Stomach (tissue), 9 donors: ENCODE data around the gene JPH3. TPM values are rescaled to one million over a fixed set of nuclear protein-coding genes. Genes with fewer than 3 reads are reported as not detected.

Source experiments
- DNase-seq, 2 donors: peaks; one replicate each; pipeline versions ENCODE4 v3.0.0 to v3.0.0-alpha.2; 2013 to 2019
- H3K27ac ChIP-seq, 5 donors: fragments of 200-600 bp in 4 of 5; sonication (generic) in 4 of 5; one replicate each; pipeline ENCODE4 v1.5.1; 2013 to 2019; ENCODE audit warnings: mild to moderate bottlenecking in 1 of 5, moderate library complexity in 1 of 5
- H3K27me3 ChIP-seq, 3 donors: fragments of 200-600 bp; sonication (generic); one replicate each; pipeline ENCODE4 v1.5.1; 2017 to 2019; ENCODE audit warnings: mixed run types in 1 of 3
- H3K36me3 ChIP-seq, 4 donors: fragments of 200-600 bp; sonication (generic); 1 replicate in 3 of 4; 2 replicates in 1 of 4; pipeline ENCODE4 v1.5.1; 2016 to 2019
- H3K4me1 ChIP-seq, 4 donors: fragments of 200-600 bp; sonication (generic); one replicate each; pipeline ENCODE4 v1.5.1; 2016 to 2019
- H3K4me3 ChIP-seq, 4 donors: fragments of 200-600 bp; sonication (generic) in 3 of 4; one replicate each; pipeline ENCODE4 v1.5.1; 2016 to 2019; ENCODE audit warnings: mild to moderate bottlenecking in 1 of 4
- H3K9me3 ChIP-seq, 4 donors: fragments of 200-600 bp; sonication (generic); one replicate each; pipeline ENCODE4 v1.5.1; 2016 to 2019
- CTCF ChIP-seq, 7 experiments: fragments of 450-650 bp in 4 of 7; fragments of 200-600 bp in 3 of 7; sonication (generic) in 3 of 7; IDR thresholded peaks; one replicate each; pipeline ENCODE4 v1.5.1; 2016 to 2019; ENCODE audit warnings: antibody characterized with exemption in 7 of 7, control low read depth in 2 of 7, mild to moderate bottlenecking in 1 of 7
- EP300 ChIP-seq: sonication (generic); formaldehyde crosslinking; IDR thresholded peaks from one replicate; pipeline ENCODE4 v1.6.1; 2017; ENCODE audit warnings: antibody characterized with exemption
- POLR2A ChIP-seq, 4 donors: fragments of 450-650 bp; IDR thresholded peaks; one replicate each; pipeline ENCODE4 v1.6.1; 2016; ENCODE audit warnings: antibody characterized with exemption in 4 of 4, control low read depth in 2 of 4, mild to moderate bottlenecking in 1 of 4, moderate library complexity in 1 of 4
- POLR2AphosphoS5 ChIP-seq, 3 donors: sonication (generic); formaldehyde crosslinking; IDR thresholded peaks; one replicate each; pipeline ENCODE4 v1.6.1; 2016; ENCODE audit warnings: antibody characterized with exemption in 3 of 3
- WGBS, 5 donors: extraction: QIAGEN DNeasy Blood & Tissue Kit in 3 of 5; methylation state at CpG; one replicate each; pipeline versions ENCODE4 v1.1.5 to v1.1.7; 2013 to 2018; 5-methylcytosine and 5-hydroxymethylcytosine counted together
- intact Hi-C: fragments of 100-400 bp; cut with DNase I; formaldehyde crosslinking; loops from one replicate; pipeline ENCODE4 v1.15.1; 2023; ENCODE audit warnings: low total_unique reads
- polyA plus RNA-seq, 3 donors: library from polyadenylated mRNA; stranded (reverse); fragments of 200-250 nt; gene quantifications; one replicate each; pipeline ENCODE4 v1.2.3, GENCODE V29; 2013
- total RNA-seq, 5 donors: library from RNA; depleted of rRNA; stranded (reverse); fragments of >200 nt; gene quantifications; one replicate each; pipeline versions ENCODE4 v1.1.0 to v1.2.3, GENCODE V29; 2014 to 2016
- donor health status: healthy with polysubstance abuse.
- donor health status: Bipolar disorder and iron deficiency.
- donor health status: healthy.

Gene JPH3
- total and polyA plus RNA-seq, 8 donors, result 0.31 to 1.3 (median 0.66) TPM; not detected in 2

DNA sequence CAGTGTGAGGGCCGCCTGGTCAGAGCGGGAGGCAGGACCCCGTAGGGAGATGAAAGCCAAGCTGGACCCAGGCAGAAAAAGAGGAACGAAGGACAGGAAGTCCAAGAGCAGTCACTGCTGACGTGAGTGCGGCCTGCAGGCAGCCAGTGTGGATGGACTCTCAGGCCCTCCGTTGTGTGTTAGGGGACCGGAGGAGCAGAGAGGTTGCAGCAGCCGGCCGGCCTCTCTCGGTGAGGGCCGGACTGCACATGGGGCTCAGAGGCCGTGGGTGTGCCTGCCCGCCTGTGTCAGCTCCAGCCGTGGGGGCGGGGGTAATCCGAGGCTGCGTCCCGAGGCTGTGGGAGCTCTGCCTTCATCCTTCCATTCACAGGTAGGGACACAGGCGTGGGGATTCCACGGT, 67.4 kb downstream of the JPH3 start:
- 57 to 79% (median 76%) methylated on average over 6 to 21 of the region's 21 CpGs for WGBS, 5 donors
- H3K27me3 ChIP-seq, result peaks cover 0 to 48% (median 0%) of the 10 kb centered on the region in 3 donors
- intact Hi-C loops, result no loop called here
- H3K4me1 ChIP-seq, result no peaks in the 10 kb centered on the region
- no peak overlapping the region for H3K27ac ChIP-seq
- H3K9me3 ChIP-seq, result no peaks in the 10 kb centered on the region
- no peaks in the 10 kb centered on the region for H3K36me3 ChIP-seq
- no peak for TF ChIP-seq EP300
- no peak for DNase-seq
- no peak overlapping the region for H3K4me3 ChIP-seq

DNA sequence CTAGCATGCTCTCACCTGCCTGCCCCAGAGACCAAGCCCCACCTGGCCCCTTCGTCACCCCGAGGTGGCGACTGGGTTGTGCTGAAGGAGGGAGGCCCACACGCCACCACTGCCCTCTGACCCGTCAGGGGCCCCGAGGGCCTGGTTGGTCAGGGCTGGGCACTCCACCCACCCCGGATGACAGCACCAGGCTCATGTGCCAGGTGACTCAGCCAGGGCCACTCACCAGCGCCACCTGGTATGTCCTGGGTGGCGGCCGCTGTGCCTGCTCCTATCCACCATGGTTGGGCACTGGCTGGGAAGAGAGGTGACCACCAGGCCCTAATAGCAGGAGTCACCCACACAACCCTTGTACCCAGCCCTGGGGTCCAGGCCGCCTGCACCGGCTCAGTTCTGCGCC, 68.9 kb downstream of the JPH3 start:
- H3K9me3 ChIP-seq, result no peaks in the 10 kb centered on the region
- H3K4me1 ChIP-seq, result no peaks in the 10 kb centered on the region
- H3K36me3 ChIP-seq, result no peaks in the 10 kb centered on the region
- 77 to 88% (median 79%) methylated on average over 4 to 13 of the region's 13 CpGs for WGBS, 5 donors
- intact Hi-C loops, result no loop called here
- DNase-seq, result no peak
- H3K4me3 ChIP-seq, result no peak overlapping the region
- H3K27me3 ChIP-seq, result peaks cover 0 to 36% (median 0%) of the 10 kb centered on the region in 3 donors
- no peak overlapping the region for H3K27ac ChIP-seq
- TF ChIP-seq EP300, result no peak
- TF ChIP-seq POLR2AphosphoS5 (IDR thresholded peaks at IDR 0.05), result no peak
- no peak for TF ChIP-seq CTCF (IDR thresholded peaks at IDR 0.05)
- TF ChIP-seq POLR2A (IDR thresholded peaks at IDR 0.05), result no peak

DNA sequence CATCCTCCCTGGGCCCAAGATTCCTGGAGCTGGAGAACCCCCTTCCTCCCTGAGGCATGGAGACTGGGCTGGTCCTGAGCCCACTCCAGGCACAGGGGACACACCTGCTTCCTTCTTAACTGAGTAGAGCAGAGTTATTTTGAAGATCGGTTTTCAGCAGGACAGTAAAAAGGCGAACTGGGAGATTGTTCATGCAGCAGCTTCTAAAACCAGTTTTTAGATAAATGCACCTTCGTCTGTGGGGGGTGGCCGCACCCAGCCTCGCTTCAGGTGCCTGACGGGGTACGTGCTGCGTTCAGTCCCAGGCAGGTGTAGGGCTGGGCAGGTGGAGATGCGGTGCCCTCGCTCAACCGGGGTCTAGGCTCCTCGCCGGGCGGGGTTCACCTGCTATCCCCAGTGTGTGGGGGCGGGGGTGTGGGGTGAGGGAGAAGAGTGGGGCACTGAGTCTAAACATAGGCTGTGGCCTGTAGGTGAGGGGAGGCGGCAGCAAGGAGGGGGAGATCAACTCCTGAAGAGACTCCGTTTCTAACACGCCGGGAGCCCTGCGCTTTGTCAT, 69.5 kb downstream of the JPH3 start:
- 80 to 89% (median 86%) methylated on average over 17 to 20 of the region's 20 CpGs for WGBS, 5 donors
- intact Hi-C loops, result no loop called here
- peaks cover 0 to 31% (median 0%) of the 10 kb centered on the region in 3 donors for H3K27me3 ChIP-seq

GRCh38 chr16:87674419-87674818, 72.1 kb downstream of the JPH3 start:
- no peaks in the 10 kb centered on the region for H3K9me3 ChIP-seq
- no peak overlapping the region for H3K27ac ChIP-seq
- no peaks in the 10 kb centered on the region for H3K36me3 ChIP-seq
- intact Hi-C loops, result no loop called here
- 69 to 88% (median 86%) methylated on average over 5 of the region's 5 CpGs for WGBS, 5 donors
- peaks cover 0 to 15% (median 0%) of the 10 kb centered on the region in 3 donors for H3K27me3 ChIP-seq
- no peak for DNase-seq
- H3K4me1 ChIP-seq, result no peaks in the 10 kb centered on the region
- H3K4me3 ChIP-seq, result no peak overlapping the region
- TF ChIP-seq EP300 (no peak), POLR2AphosphoS5 (IDR thresholded peaks at IDR 0.05) (no peak), CTCF (IDR thresholded peaks at IDR 0.05) (no peak), POLR2A (IDR thresholded peaks at IDR 0.05) (no peak)

More for the DNA sequence above, 69.5 kb downstream of the JPH3 start:
- TF ChIP-seq POLR2AphosphoS5 (IDR thresholded peaks at IDR 0.05), result no peak
- TF ChIP-seq EP300, result no peak
- no peak for TF ChIP-seq POLR2A (IDR thresholded peaks at IDR 0.05)
- no peak for TF ChIP-seq CTCF (IDR thresholded peaks at IDR 0.05)
- Histone ChIP-seq H3K9me3 (no peaks in the 10 kb centered on the region), H3K27ac (no peak overlapping the region), H3K4me3 (no peak overlapping the region), H3K4me1 (no peaks in the 10 kb centered on the region), H3K36me3 (no peaks in the 10 kb centered on the region)
- DNase-seq, result no peak

GRCh38 chr16:87675111-87675719, 72.9 kb downstream of the JPH3 start:
- Histone ChIP-seq H3K9me3 (no peaks in the 10 kb centered on the region), H3K4me1 (no peaks in the 10 kb centered on the region), H3K27me3 (peaks cover 0 to 13% (median 0%) of the 10 kb centered on the region in 3 donors), H3K36me3 (no peaks in the 10 kb centered on the region), H3K27ac (no peak overlapping the region), H3K4me3 (no peak overlapping the region)
- TF ChIP-seq EP300 (no peak), POLR2A (IDR thresholded peaks at IDR 0.05) (no peak), CTCF (IDR thresholded peaks at IDR 0.05) (no peak), POLR2AphosphoS5 (IDR thresholded peaks at IDR 0.05) (no peak)
- 23 to 56% (median 45%) methylated on average over 8 to 15 of the region's 15 CpGs for WGBS, 5 donors
- intact Hi-C loops, result no loop called here
- DNase-seq, result no peak
